SK-N-SH treated with all-trans-retinoic acid at 6 μM for 48 hours (cell line): Measurements from ENCODE around the gene RHOU.

Experiments
- ARNTL ChIP-seq: fragments of 450-650 bp; formaldehyde crosslinking; IDR thresholded peaks from 2 replicates; pipeline ENCODE4 v1.5.0; 2020; ENCODE audit warnings: low read depth, mild to moderate bottlenecking, moderate library complexity, borderline replicate concordance
- BACH2 ChIP-seq: fragments of 250-450 bp; sonication (Bioruptor Pico); IDR thresholded peaks from 2 replicates; pipeline ENCODE4 v1.9.0; 2021; ENCODE audit warnings: mild to moderate bottlenecking, borderline replicate concordance
- CSDC2 ChIP-seq: fragments of 250-450 bp; sonication (Bioruptor Pico); IDR thresholded peaks from 2 replicates; pipeline ENCODE4 v1.5.0; 2020; ENCODE audit warnings: mild to moderate bottlenecking, moderate library complexity
- ISL1 ChIP-seq: fragments of 250-450 bp; sonication (Bioruptor Pico); IDR thresholded peaks from 2 replicates; pipeline ENCODE4 v2.1.2; 2022; ENCODE audit warnings: mild to moderate bottlenecking, moderate library complexity
- OSR1 ChIP-seq: fragments of 250-450 bp; sonication (Bioruptor Pico); IDR thresholded peaks from 2 replicates; pipeline ENCODE4 v1.8.0; 2022; ENCODE audit warnings: moderate library complexity, mild to moderate bottlenecking, inconsistent platforms
- PPARA ChIP-seq: fragments of 250-450 bp; sonication (Bioruptor Pico); IDR thresholded peaks from 2 replicates; pipeline ENCODE4 v1.5.0; 2020; ENCODE audit warnings: mild to moderate bottlenecking, borderline replicate concordance
- RARB ChIP-seq: fragments of 250-450 bp; sonication (Bioruptor Pico); IDR thresholded peaks from 2 replicates; pipeline ENCODE4 v1.8.0; 2021; ENCODE audit warnings: mild to moderate bottlenecking, moderate library complexity
- SNAI2 ChIP-seq: fragments of 250-450 bp; sonication (Bioruptor Pico); IDR thresholded peaks from 2 replicates; pipeline ENCODE4 v1.5.0; 2020; ENCODE audit warnings: mild to moderate bottlenecking, moderate library complexity
- TCF4 ChIP-seq: fragments of 250-450 bp; sonication (Bioruptor Pico); IDR thresholded peaks from 2 replicates; pipeline ENCODE4 v1.8.0; 2021; ENCODE audit warnings: mild to moderate bottlenecking, moderate library complexity, borderline replicate concordance
- ZFP3 ChIP-seq: fragments of 250-450 bp; sonication (Bioruptor Pico); IDR thresholded peaks from 2 replicates; pipeline ENCODE4 v1.5.0; 2020; ENCODE audit warnings: mild to moderate bottlenecking, moderate library complexity
- ZFP30 ChIP-seq: fragments of 450-650 bp; formaldehyde crosslinking; IDR thresholded peaks from 2 replicates; pipeline ENCODE4 v1.5.0; 2022; ENCODE audit warnings: mild to moderate bottlenecking, moderate library complexity
- TF ChIP-seq, protein P1 (sequence below): fragments of 250-450 bp; sonication (Bioruptor Pico); IDR thresholded peaks from 2 replicates; pipeline ENCODE4 v1.5.1; 2020; ENCODE audit warnings: low read depth, mild to moderate bottlenecking, moderate library complexity
- TF ChIP-seq, protein P2 (sequence below): fragments of 250-450 bp; sonication (Bioruptor Pico); IDR thresholded peaks from 2 replicates; pipeline ENCODE4 v1.8.0; 2020; ENCODE audit warnings: mild to moderate bottlenecking, moderate library complexity, borderline replicate concordance
- TF ChIP-seq, protein P3 (sequence below): fragments of 250-450 bp; sonication (Bioruptor Pico); IDR thresholded peaks from 2 replicates; pipeline ENCODE4 v1.8.0; 2021; ENCODE audit warnings: low read depth, mild to moderate bottlenecking, moderate library complexity, borderline replicate concordance

DNA sequence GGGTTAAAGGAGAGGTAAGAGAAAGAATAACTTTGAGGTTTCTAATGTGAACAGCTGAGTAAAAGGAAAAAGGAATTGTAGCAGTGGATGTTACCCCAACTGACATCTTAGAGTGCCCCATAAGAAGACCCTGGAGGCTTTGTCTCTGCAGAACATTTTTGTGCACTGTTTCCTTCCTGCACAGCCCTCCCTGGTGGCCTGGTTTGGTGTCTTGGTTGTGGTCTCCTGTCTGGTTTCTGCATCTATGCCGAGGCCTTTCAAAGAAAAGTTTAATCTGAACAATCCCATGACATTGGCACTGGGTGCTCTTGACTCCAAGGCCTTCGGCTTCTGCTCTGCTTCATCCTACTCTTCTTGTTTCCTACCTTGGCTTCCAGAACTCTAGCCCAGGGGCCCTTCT, 57.8 kb downstream of the RHOU start:
- TF ChIP-seq TCF4: no peak
- TF ChIP-seq ZFP30 (CRISPR knock-in tag): no peak
- no peak for TF ChIP-seq BACH2
- no peak for TF ChIP-seq SNAI2
- TF ChIP-seq ZFP3 (CRISPR knock-in tag): no peak
- TF ChIP-seq, protein P1, sequence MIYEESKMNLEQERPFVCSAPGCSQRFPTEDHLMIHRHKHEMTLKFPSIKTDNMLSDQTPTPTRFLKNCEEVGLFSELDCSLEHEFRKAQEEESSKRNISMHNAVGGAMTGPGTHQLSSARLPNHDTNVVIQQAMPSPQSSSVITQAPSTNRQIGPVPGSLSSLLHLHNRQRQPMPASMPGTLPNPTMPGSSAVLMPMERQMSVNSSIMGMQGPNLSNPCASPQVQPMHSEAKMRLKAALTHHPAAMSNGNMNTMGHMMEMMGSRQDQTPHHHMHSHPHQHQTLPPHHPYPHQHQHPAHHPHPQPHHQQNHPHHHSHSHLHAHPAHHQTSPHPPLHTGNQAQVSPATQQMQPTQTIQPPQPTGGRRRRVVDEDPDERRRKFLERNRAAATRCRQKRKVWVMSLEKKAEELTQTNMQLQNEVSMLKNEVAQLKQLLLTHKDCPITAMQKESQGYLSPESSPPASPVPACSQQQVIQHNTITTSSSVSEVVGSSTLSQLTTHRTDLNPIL: no peak
- TF ChIP-seq RARB (CRISPR knock-in tag): no peak
- TF ChIP-seq OSR1 (CRISPR knock-in tag): no peak
- no peak for TF ChIP-seq ARNTL (CRISPR knock-in tag)
- TF ChIP-seq, protein P2, sequence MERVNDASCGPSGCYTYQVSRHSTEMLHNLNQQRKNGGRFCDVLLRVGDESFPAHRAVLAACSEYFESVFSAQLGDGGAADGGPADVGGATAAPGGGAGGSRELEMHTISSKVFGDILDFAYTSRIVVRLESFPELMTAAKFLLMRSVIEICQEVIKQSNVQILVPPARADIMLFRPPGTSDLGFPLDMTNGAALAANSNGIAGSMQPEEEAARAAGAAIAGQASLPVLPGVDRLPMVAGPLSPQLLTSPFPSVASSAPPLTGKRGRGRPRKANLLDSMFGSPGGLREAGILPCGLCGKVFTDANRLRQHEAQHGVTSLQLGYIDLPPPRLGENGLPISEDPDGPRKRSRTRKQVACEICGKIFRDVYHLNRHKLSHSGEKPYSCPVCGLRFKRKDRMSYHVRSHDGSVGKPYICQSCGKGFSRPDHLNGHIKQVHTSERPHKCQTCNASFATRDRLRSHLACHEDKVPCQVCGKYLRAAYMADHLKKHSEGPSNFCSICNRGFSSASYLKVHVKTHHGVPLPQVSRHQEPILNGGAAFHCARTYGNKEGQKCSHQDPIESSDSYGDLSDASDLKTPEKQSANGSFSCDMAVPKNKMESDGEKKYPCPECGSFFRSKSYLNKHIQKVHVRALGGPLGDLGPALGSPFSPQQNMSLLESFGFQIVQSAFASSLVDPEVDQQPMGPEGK (CRISPR knock-in tag): no peak
- no peak for TF ChIP-seq PPARA (CRISPR knock-in tag)
- no peak for TF ChIP-seq ISL1
- TF ChIP-seq, protein P3, sequence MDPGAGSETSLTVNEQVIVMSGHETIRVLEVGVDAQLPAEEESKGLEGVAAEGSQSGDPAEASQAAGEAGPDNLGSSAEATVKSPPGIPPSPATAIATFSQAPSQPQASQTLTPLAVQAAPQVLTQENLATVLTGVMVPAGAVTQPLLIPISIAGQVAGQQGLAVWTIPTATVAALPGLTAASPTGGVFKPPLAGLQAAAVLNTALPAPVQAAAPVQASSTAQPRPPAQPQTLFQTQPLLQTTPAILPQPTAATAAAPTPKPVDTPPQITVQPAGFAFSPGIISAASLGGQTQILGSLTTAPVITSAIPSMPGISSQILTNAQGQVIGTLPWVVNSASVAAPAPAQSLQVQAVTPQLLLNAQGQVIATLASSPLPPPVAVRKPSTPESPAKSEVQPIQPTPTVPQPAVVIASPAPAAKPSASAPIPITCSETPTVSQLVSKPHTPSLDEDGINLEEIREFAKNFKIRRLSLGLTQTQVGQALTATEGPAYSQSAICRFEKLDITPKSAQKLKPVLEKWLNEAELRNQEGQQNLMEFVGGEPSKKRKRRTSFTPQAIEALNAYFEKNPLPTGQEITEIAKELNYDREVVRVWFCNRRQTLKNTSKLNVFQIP (CRISPR knock-in tag): no peak
- TF ChIP-seq CSDC2 (CRISPR knock-in tag): no peak
